H54 (cell line): Measurements from ENCODE around the gene TRPM3.

ENCODE experiments used
- DNase-seq: peaks from one replicate; pipeline ENCODE4 v3.0.0; 2011; ENCODE audit warnings: low spot score, mixed read lengths; ENCODE audit not compliant: insufficient read length
- FAIRE-seq: peaks from 3 replicates; lab custom pipeline; 2011; peaks lifted over from hg19 to GRCh38; lab: Jason Lieb, UNC
- POLR2A ChIP-seq: IDR thresholded peaks from 2 replicates; pipeline ENCODE4 v1.6.1; 2011; ENCODE audit warnings: low read depth, mild to moderate bottlenecking, low read length

TRPM3 gene

DNA sequence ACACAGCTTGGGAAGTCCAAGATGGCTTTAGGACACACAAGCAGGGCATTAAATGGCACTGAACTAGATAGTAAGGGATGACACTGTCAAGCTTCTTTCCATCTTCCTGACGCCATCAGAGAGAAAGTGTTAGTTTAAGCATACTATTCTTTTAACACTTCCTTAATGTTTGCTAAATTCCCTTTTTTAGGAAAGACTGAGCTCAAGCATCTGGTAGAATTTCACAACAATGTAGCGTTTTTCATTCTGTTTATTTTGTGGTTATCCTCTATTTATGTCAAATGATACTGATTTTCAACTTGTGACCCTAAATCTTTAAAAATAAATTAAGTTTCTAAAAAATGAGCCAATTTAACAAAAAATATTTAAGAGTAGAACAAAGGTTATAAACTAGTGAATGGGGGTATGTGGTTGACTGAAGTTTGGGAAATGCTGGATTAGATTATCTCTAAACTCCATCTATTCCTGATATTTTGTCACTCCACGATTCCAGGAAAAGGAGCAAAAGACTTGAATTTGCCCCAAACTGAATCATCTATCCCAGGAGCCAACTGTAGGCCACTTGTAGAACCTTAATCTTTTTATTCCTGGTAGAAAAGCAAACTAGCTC is 559.5 kb downstream of the TRPM3 start:
- FAIRE-seq (no peak), DNase-seq (no peak)
- no peak for TF ChIP-seq POLR2A

GRCh38 chr9:70561111-70561510 is 560.3 kb downstream of the TRPM3 start:
- FAIRE-seq, result no peak
- TF ChIP-seq POLR2A, result no peak

GRCh38 chr9:70559102-70559501 is 562.3 kb downstream of the TRPM3 start:
- no peak for TF ChIP-seq POLR2A
- DNase-seq, result no peak
- FAIRE-seq, result no peak

More at GRCh38 chr9:70561111-70561510, 560.3 kb downstream of the TRPM3 start:
- no peak for DNase-seq

- FAIRE-seq (no peak), DNase-seq (no peak)
- TF ChIP-seq POLR2A, result no peak
These were observed 563.6 kb downstream of the TRPM3 start for GRCh38 chr9:70557661-70558369.

GRCh38 chr9:70556771-70557170 is 564.6 kb downstream of the TRPM3 start:
- TF ChIP-seq POLR2A, result no peak
- DNase-seq (no peak), FAIRE-seq (no peak)

DNA sequence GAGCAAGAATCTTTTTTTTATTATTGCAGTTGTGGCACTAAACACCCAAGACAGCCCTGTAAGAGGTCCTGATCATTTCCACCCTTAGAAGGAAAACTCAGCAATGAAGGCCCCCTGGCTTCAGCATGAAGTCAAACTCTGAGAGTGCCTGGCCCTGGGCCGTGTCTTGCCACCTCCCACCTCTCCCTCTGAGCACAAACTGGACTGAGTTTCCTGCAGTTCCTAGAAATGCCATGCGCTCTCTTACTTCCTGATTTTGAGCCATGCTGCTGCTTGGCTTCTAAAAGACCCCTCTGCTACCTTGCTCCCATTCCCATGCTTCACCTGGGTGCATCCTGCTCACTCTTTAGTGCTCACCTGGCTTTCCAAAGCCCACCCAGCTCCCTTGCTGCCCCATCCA is 566.5 kb downstream of the TRPM3 start:
- no peak for DNase-seq
- no peak for FAIRE-seq
- TF ChIP-seq POLR2A, result no peak

- DNase-seq, result peak; percentile 25
- TF ChIP-seq POLR2A, result no peak
- no peak for FAIRE-seq
These were observed 567.4 kb downstream of the TRPM3 start for GRCh38 chr9:70553707-70554673.

DNA sequence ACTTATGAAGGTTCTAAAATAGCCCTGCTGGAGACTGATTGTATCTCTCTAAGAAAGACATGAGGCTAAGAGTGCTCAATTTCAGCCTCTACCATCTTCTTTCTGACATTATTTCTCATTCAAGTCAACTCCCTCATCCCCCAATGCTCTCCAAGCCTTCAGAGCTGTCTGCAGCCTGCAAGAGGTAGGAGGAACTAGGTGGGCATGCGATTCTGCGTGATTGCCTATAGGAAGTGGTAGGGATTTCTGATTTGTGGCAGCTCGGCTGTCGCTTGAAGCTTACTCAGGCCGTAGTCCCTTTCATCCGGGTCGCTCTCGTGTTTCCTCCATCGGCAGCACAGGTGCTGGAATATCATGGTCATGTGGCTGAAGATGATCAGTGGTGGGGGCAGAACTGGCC is 568.9 kb downstream of the TRPM3 start:
- DNase-seq, result no peak
- no peak for FAIRE-seq
- TF ChIP-seq POLR2A, result no peak

GRCh38 chr9:70551801-70552200 is 569.6 kb downstream of the TRPM3 start:
- TF ChIP-seq POLR2A, result no peak
- DNase-seq, result no peak
- no peak for FAIRE-seq

DNA sequence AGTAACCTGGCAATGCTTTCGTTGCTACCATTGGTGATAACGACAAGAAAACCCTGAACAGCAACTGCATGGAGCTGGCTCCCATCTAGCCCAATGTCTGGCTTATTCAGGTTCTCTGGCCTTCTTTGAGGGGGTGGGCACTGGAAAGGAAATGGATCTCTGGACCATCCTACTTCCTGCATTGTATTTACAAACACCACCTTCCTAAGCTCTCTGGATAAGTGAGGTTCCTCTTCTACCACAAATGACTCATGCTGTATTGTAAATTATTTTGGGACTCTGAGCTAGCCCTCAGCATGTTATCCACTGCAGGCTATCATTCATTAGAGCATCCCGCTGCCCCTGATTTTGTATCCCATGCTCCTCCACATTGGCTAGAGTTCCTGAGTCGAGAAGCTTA is 570.0 kb downstream of the TRPM3 start:
- TF ChIP-seq POLR2A, result no peak
- FAIRE-seq, result no peak
- no peak for DNase-seq

DNA sequence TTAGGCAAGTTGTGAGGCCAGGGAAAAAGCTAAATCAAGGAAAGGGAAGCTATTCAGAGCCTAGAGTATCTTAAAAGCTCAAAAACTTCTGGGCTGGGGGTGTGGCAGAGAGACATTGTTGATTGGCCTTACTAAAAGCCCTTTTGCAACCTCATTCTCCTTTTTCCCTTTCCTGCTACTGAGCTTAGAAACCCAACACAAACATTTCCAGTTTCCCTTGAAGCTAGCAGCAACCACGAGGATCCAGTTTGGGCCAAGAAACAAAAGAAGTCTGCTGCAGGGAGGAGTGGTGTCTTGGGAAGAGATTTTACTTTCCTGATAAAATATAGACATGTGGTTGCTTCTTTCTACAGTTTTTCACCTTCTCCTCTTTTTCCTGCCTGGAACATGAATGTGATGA is 571.5 kb downstream of the TRPM3 start:
- no peak for FAIRE-seq
- no peak for DNase-seq
- no peak for TF ChIP-seq POLR2A

- no peak for TF ChIP-seq POLR2A
- FAIRE-seq, result no peak
- DNase-seq, result no peak
These were observed 579.0 kb downstream of the TRPM3 start for GRCh38 chr9:70542311-70542931.

DNA sequence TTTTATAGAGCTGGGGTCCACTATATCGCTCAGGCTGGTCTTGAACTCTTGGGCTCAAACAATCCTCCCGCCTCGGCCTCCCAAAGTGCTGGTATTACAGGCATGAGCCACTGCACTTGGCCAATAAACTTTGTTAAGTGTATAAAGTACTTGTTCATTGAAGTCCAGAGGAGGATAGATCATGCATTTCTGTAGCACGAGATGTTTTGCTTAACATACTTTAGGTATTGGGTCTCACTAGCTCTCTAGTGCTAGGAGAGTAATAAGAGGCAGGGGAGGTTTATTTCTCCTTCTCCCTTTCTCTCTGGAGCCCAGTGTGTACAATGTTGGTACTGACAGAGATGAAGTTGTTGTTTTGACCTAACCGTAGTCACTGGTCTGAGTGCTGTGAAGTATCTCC is 581.4 kb downstream of the TRPM3 start:
- DNase-seq, result no peak
- no peak for TF ChIP-seq POLR2A
- no peak for FAIRE-seq
